ENCODE measurements around the gene DNAH14.

DNAH14 gene

DNA sequence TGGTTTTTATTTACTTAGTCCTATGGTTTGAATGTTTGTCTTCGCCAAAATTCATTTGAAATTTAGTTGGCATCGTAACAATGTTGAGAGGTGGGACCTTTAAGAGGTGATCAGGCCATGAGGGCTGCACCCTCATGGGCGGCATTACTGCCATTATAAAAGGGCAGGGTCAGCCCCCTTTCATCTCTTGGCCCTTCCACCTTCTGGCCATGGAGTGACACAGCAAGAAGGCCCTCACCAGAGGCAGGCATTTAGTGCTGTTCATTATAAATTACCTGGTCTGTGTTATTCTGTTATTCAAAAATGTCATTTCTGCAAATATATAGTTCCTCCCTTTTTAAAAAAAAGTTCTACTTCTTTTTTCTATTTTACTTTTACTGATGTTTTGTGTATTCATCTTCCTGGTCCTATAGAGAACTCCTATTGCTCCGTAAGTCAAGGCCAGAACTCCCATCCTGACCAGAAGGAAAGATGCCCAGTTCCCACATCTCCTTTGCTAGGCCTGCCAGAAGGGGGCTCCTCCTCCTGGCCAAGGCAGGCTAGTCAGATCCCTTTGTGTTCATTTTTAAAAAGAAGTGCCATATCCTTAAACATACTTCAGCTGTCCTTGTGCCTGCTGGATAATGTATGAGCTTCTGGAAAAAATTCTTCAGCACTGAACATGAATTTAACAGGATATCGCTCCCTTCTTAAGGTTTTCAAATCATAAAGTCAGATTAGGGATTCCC is 508.4 kb downstream of the DNAH14 start:
- no peak overlapping the region for H3K4me3 ChIP-seq (ENCODE audit: low read depth, low read length)
- peak; percentile 25; the same call in 1 of the 2 replicates for TF ChIP-seq CTCF (IDR thresholded peaks at IDR 0.05; ENCODE audit: borderline replicate concordance, insufficient read depth, low read depth, low read length)

DNA sequence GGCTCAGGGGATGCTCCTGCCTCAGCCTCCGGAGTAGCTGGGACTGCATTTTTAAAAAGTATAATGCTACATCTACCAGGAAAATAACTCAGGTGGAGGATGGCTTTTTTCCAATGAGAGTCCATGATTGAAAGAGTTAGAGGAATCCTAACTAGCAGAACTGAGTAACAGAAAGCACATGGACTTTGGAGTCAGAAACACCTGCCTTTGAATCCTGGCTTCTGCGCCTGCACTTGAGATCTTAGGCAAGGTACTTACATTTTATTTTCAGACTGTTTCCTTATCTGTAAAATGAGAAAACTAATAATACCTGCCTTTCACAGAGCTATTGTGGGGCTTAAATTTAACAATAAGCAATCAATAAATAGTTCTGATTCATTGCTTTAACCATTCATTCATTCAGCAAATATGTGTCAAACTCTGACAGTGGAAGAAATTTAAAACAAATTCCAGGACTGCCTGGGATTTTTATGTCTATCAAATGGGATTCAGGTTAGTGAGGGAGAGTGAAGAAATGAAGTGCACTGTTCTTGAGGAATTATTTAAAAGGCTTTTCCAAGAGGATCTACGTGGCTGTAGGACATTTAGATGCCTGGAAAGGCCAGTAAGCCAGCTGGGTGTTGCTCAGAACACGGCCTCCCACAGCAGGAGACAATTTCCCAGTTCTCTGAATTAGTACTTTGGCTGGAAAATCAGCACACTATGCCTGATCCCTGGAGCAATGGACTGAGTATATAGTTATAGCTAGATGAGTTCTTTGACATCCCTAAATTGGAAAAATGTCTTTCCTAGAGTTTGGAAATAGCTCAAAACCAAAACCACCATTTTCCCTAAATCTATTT is 511.1 kb downstream of the DNAH14 start:
- no peak overlapping the region for H3K4me3 ChIP-seq (ENCODE audit: low read depth, low read length)
- no peak for TF ChIP-seq CTCF (IDR thresholded peaks at IDR 0.05; ENCODE audit: borderline replicate concordance, insufficient read depth, low read depth, low read length)

GRCh38 chr1:225441314-225442122 is 512.0 kb downstream of the DNAH14 start:
- no peak overlapping the region for H3K4me3 ChIP-seq (ENCODE audit: low read depth, low read length)
- TF ChIP-seq CTCF (IDR thresholded peaks at IDR 0.05; ENCODE audit: borderline replicate concordance, insufficient read depth, low read depth, low read length), result no peak

- no peak for TF ChIP-seq CTCF (IDR thresholded peaks at IDR 0.05; ENCODE audit: borderline replicate concordance, insufficient read depth, low read depth, low read length)
- no peak overlapping the region for H3K4me3 ChIP-seq (ENCODE audit: low read depth, low read length)
Measured at GRCh38 chr1:225442123-225442505, 512.6 kb downstream of the DNAH14 start.

- TF ChIP-seq CTCF (IDR thresholded peaks at IDR 0.05; ENCODE audit: borderline replicate concordance, insufficient read depth, low read depth, low read length), result no peak
- no peak overlapping the region for H3K4me3 ChIP-seq (ENCODE audit: low read depth, low read length)
Measured at GRCh38 chr1:225445639-225446594, 516.4 kb downstream of the DNAH14 start.

GRCh38 chr1:225446595-225446960 is 517.1 kb downstream of the DNAH14 start:
- no peak for TF ChIP-seq CTCF (IDR thresholded peaks at IDR 0.05; ENCODE audit: borderline replicate concordance, insufficient read depth, low read depth, low read length)

More at GRCh38 chr1:225446595-225446960, 517.1 kb downstream of the DNAH14 start:
- H3K4me3 ChIP-seq (ENCODE audit: low read depth, low read length), result no peak overlapping the region
